Brain microvascular endothelial cell (primary cell): ENCODE results near the gene PRDM16.

ENCODE experiments used
- DNase-seq: peaks from one replicate; pipeline ENCODE4 v3.0.0-alpha.2; 2020
- H3K27ac ChIP-seq: fragments of 250-450 bp; sonication (Bioruptor Pico); 2 replicates; pipeline ENCODE4 v1.5.1; 2020; ENCODE audit warnings: mild to moderate bottlenecking, moderate library complexity
- H3K27me3 ChIP-seq: fragments of 250-450 bp; sonication (Bioruptor Pico); replicated peaks from 2 replicates; pipeline ENCODE4 v1.5.1; 2020; ENCODE audit warnings: mild to moderate bottlenecking
- H3K36me3 ChIP-seq: fragments of 250-450 bp; sonication (Bioruptor Pico); replicated peaks from 2 replicates; pipeline ENCODE4 v1.5.1; 2020; ENCODE audit warnings: mild to moderate bottlenecking
- H3K4me3 ChIP-seq: 2 replicates; pipeline ENCODE4 v1.5.1; 2011; ENCODE audit warnings: low read depth, mild to moderate bottlenecking, control low read depth, low read length, moderate library complexity
- in situ Hi-C: cut with HindIII; loops from 2 replicates; pipeline ENCODE4 v1.10.0; 2017; ENCODE audit warnings: low sequenced_read_pairs, low pct_ligation_motif_present
- TF ChIP-seq, protein P1 (sequence below): IDR thresholded peaks from 2 replicates; pipeline ENCODE4 v1.5.1; 2011; ENCODE audit warnings: low read depth, mild to moderate bottlenecking, moderate library complexity, low read length, control low read depth, inconsistent platforms; ENCODE audit errors: missing control alignments

The PRDM16 gene

GRCh38 chr1:3323021-3323795, 254.2 kb downstream of the PRDM16 start:
- DNase-seq: no peak
- no peaks in the 10 kb centered on the region for H3K27me3 ChIP-seq
- no peak overlapping the region for H3K27ac ChIP-seq
- H3K4me3 ChIP-seq: no peak overlapping the region
- in situ Hi-C loops: no loop called here
- TF ChIP-seq, protein P1, sequence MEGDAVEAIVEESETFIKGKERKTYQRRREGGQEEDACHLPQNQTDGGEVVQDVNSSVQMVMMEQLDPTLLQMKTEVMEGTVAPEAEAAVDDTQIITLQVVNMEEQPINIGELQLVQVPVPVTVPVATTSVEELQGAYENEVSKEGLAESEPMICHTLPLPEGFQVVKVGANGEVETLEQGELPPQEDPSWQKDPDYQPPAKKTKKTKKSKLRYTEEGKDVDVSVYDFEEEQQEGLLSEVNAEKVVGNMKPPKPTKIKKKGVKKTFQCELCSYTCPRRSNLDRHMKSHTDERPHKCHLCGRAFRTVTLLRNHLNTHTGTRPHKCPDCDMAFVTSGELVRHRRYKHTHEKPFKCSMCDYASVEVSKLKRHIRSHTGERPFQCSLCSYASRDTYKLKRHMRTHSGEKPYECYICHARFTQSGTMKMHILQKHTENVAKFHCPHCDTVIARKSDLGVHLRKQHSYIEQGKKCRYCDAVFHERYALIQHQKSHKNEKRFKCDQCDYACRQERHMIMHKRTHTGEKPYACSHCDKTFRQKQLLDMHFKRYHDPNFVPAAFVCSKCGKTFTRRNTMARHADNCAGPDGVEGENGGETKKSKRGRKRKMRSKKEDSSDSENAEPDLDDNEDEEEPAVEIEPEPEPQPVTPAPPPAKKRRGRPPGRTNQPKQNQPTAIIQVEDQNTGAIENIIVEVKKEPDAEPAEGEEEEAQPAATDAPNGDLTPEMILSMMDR: no peak
- no peaks in the 10 kb centered on the region for H3K36me3 ChIP-seq

DNA sequence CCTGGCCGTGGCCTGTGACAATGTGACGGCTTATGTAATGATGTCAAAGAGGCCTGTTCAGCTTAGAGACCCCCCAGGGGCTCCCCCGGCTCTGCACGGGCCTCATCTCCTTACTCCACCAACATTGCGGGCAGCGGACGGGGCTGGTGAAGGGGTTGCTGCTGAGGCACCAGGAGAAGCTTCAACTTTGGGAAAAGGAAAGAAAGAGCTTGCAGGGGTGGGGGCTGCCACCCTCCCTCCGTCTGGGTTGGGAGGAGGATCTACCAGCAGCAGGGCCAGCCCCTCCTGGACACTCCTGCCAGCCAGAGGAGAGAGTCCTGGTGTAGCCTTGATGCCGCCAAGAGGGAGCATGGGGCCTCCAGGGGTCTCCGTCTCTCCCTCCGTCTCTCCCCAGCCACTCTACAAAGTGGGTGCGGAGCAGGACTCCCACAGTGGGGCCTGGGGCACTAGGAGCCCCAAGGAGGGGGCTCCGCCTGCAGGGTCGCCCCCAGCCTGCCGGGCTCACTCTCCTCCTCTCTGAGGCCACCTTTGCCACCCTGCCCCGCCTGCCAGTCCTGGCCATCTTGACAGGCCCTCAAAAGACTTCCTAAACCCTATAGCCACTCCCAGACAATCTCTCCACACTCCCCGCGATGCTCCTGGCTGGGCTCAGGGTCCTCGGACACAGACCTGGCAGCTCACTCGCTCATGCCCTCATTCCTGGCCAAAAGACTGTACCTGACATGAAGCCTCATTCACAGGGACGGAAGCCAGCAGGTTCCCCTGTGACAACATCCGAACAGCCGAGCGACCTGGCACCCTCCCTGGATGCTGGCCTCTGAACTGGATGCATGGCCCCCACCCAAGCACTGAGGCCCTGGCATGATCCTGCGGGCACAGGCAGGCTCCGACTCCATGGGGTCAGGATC, 255.0 kb downstream of the PRDM16 start:
- Histone ChIP-seq H3K27me3 (no peaks in the 10 kb centered on the region), H3K4me3 (no peak overlapping the region), H3K27ac (no peak overlapping the region), H3K36me3 (no peaks in the 10 kb centered on the region)
- in situ Hi-C loops: no loop called here
- TF ChIP-seq, protein P1: no peak
- no peak for DNase-seq

DNA sequence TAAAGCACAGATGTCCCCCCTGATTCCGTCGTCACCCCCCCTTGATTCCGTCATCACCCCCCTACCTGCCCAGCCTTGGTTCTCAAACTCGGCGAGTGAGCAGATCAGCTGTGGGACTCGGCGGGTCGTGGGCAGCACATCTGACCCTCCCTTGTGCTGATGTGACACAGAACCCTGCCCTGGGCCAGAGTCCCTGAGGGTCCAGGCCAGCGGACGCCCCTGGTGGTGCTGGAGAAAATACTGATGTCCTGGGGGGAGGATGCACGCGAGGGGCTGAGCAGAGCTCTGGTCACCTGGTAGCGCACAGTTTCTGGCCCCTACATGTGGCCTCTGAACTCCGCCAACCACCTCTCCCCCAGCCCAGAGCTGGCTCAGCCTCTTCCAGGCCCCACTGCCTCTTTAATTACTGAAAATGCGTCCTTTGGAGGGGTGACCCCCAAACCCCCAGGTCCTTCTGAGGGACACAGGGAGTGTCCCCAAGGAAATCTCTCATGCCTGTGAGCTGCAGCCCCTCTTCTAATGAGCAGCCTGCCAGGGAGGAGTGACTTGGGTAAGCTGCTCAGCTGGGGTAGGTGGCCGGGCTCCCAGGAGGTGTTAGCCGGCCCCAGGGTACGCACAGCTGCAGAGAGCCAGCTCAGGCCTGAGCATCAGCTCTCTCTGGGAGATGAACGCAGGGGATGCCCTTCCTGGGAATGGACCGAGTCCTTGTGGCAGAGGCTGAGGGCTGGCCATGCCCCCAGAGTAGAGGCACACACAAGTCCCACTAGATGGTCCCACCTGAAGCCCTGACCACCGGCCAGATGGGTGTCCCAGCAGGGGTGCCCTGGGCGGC, 255.9 kb downstream of the PRDM16 start:
- Histone ChIP-seq H3K27me3 (no peaks in the 10 kb centered on the region), H3K36me3 (no peaks in the 10 kb centered on the region), H3K4me3 (no peak overlapping the region), H3K27ac (no peak overlapping the region)
- no peak for DNase-seq
- TF ChIP-seq, protein P1: no peak
- in situ Hi-C loops: no loop called here

DNA sequence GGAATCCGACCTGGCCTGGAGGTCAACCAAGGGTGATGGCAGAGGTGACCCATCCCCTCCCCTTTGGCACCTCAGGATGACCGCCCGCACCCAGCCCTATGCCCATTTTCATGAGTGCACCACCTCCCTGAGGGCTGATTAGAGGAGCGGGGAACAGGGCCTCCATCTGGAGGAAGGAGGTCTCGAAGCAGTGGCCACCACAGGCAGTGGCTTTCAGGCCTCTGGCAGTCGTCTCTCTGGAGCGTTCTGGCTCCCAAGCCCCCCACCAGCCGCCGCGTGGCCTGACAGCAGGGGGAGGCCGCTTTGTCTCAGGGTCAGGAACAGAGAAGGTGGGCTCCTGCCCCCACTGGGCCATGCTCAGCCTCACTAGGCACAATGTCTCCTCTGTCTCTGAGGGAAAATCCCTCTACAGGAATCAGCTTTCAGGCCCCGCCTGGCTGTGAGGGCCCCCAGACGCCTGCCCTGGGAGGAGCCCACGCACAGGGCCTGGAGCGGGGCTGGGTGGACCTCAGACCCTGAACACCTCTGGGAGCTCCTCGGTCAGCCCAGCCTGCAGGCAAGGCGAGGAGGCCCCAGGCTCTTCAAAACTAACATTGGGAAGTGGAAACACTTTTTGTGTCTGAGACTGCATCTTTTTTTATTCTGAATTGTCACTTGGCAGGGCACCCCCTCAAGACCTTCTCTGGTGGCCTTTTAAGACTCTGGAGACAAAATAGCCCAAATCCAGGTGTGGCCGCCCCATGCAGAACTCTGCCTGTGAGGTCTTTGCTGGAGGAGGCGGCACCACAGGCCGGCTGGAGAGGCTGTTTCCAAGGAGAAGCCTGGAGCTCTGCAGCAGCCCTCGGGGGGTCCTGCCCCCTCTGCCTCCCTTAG, 257.7 kb downstream of the PRDM16 start:
- Histone ChIP-seq H3K36me3 (no peaks in the 10 kb centered on the region), H3K27ac (no peak overlapping the region), H3K27me3 (no peaks in the 10 kb centered on the region), H3K4me3 (no peak overlapping the region)
- DNase-seq: no peak
- in situ Hi-C loops: no loop called here
- TF ChIP-seq, protein P1: no peak

GRCh38 chr1:3327389-3327702, 258.3 kb downstream of the PRDM16 start:
- no peak for DNase-seq
- Histone ChIP-seq H3K27ac (no peak overlapping the region), H3K27me3 (no peaks in the 10 kb centered on the region), H3K36me3 (no peaks in the 10 kb centered on the region), H3K4me3 (no peak overlapping the region)
- TF ChIP-seq, protein P1: no peak
- in situ Hi-C loops: no loop called here
